ENCODE results near the gene FAM184B. TPM values are rescaled to one million over a fixed set of nuclear protein-coding genes. Genes with fewer than 3 reads are reported as not detected.

Gene FAM184B
- polyA plus RNA-seq, 1 donor: 0.04 TPM

DNA sequence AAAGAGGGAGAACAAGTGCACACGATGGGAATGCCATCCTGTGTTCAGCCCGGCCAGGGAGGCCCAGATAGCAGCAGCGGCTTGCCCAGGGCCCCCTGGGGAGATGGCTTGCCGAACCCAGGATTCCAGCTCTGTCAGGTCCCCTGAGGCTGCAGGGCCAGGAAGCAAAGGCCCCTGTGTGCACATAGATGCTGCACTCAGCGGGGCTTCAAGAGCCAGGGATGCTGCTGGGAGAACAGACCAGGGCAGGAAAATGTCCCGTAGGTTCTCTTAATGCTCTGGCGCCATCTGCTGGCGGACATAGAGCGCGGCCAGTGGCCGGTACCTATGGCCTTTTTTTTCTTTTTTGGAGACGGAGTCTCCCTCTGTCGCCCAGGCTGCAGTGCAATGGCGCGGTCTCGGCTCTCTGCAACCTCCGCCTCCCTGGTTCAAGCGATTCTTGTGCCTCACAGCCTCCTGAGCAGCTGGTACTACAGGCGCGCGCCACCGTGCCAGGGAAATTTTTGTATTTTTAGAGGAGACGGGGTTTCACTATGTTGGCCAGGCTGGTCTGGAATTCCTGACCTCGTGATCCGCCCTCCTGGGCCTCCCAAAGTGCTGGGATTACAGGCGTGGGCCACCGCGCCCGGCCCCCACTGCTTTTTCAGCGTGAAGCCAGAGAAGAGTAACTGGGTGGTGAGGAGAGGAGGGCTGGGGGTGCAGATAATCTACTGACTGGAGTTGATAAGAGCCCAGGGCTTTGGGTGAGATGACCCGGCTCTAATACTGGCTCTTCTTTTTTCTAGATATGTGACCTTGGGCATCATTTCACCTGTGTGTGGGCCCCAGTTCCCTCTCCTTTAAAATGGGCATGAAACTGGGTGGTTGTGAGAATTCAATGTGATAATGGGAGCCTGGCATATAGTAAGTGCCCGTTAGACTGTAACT, 144.5 kb downstream of the FAM184B start:
- H3K4me1 ChIP-seq (ENCODE audit: control insufficient read depth, insufficient read depth, low read length): no peaks in the 10 kb centered on the region
- peaks cover under 1% of the 10 kb centered on the region for H3K9me3 ChIP-seq (ENCODE audit: control insufficient read depth, low read depth, low read length)
- no peak overlapping the region for H3K4me3 ChIP-seq (ENCODE audit: low read length)
- H3K27me3 ChIP-seq (ENCODE audit: control insufficient read depth, insufficient read depth, low read length): peaks cover 3% of the 10 kb centered on the region
- H3K36me3 ChIP-seq (ENCODE audit: control insufficient read depth, insufficient read depth, low read length): peaks cover 29% of the 10 kb centered on the region
- DNase-seq: peak; percentile 33 to 43
- H3K27ac ChIP-seq (ENCODE audit: low read length): no peak overlapping the region
- no CpG with 5 or more reads among the region's 32 CpGs for WGBS (ENCODE audit: insufficient coverage, low lambda C conversion rate)

DNA sequence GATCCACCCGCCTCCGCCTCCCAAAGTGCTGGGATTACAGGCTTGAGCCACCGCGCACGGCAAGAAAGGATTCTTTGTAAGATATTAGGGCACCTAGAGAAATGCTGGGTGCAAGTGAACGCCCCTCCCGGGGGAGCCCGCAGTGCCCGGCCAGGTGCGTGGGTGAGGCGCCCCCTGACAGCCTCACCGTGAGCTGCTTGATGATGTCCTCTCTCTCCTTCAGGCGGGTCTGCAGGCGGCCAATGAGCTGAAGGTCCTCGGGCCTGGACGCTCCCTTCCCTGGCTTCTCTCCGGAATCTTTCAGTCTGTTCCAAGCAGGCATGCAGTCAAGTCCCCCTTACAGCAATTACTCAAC, 145.1 kb downstream of the FAM184B start:
- no peak for DNase-seq
- no peaks in the 10 kb centered on the region for H3K4me1 ChIP-seq (ENCODE audit: control insufficient read depth, insufficient read depth, low read length)
- H3K4me3 ChIP-seq (ENCODE audit: low read length): no peak overlapping the region
- H3K9me3 ChIP-seq (ENCODE audit: control insufficient read depth, low read depth, low read length): no peaks in the 10 kb centered on the region
- WGBS (ENCODE audit: insufficient coverage, low lambda C conversion rate): no CpG with 5 or more reads among the region's 17 CpGs
- no peaks in the 10 kb centered on the region for H3K27me3 ChIP-seq (ENCODE audit: control insufficient read depth, insufficient read depth, low read length)
- peaks cover 35% of the 10 kb centered on the region for H3K36me3 ChIP-seq (ENCODE audit: control insufficient read depth, insufficient read depth, low read length)
- H3K27ac ChIP-seq (ENCODE audit: low read length): no peak overlapping the region

DNA sequence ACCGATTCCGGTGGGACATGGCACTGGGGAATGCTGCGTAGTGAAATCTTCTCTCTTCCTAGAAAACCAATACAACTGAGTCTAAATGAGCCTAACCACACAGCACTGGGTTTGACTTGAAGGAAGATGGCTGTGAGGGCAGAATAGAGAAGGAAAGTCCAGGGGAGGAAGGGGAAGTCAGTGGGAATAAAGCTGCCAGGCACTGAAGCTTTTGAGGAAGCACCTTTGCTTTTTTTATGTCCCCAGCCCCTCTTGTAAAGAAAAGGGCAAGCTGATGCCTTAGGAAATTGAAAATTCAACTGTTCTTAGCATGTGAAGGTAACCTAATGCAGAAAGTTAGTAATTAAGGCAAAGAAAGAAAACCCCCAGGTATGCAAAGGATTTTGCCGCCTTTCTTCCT, 146.4 kb downstream of the FAM184B start:
- Histone ChIP-seq H3K9me3 (ENCODE audit: control insufficient read depth, low read depth, low read length) (no peaks in the 10 kb centered on the region), H3K4me1 (ENCODE audit: control insufficient read depth, insufficient read depth, low read length) (no peaks in the 10 kb centered on the region), H3K4me3 (ENCODE audit: low read length) (no peak overlapping the region), H3K36me3 (ENCODE audit: control insufficient read depth, insufficient read depth, low read length) (peaks cover 45% of the 10 kb centered on the region), H3K27ac (ENCODE audit: low read length) (no peak overlapping the region), H3K27me3 (ENCODE audit: control insufficient read depth, insufficient read depth, low read length) (no peaks in the 10 kb centered on the region)
- DNase-seq: no peak
- no CpG with 5 or more reads among the region's 4 CpGs for whole genome bisulfite sequencing (ENCODE audit: insufficient coverage, low lambda C conversion rate)

DNA sequence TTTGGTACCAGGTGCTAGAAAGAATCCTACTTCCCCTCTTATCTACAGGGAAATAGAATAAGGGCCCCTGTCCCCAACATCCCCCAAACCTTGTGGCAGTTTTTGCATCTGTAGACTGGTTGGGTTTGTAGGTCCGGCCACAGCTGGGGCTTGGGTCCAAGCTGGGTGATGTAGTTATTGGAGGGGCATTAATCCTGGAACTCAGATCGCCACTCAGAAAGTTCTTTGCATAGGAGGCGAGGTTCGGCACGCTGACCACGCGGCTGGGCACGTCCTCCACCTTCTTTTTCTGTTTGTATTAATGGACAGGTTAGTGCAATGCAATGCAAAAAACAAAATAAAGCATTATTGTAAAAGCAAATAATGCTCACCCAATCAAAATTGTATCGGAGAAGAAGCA, 147.8 kb downstream of the FAM184B start:
- Histone ChIP-seq H3K4me3 (ENCODE audit: low read length) (no peak overlapping the region), H3K4me1 (ENCODE audit: control insufficient read depth, insufficient read depth, low read length) (no peaks in the 10 kb centered on the region), H3K27ac (ENCODE audit: low read length) (no peak overlapping the region), H3K9me3 (ENCODE audit: control insufficient read depth, low read depth, low read length) (no peaks in the 10 kb centered on the region), H3K36me3 (ENCODE audit: control insufficient read depth, insufficient read depth, low read length) (peaks cover 54% of the 10 kb centered on the region), H3K27me3 (ENCODE audit: control insufficient read depth, insufficient read depth, low read length) (no peaks in the 10 kb centered on the region)
- no peak for DNase-seq
- WGBS (ENCODE audit: insufficient coverage, low lambda C conversion rate): 100% methylated on average over 1 of the region's 9 CpGs

DNA sequence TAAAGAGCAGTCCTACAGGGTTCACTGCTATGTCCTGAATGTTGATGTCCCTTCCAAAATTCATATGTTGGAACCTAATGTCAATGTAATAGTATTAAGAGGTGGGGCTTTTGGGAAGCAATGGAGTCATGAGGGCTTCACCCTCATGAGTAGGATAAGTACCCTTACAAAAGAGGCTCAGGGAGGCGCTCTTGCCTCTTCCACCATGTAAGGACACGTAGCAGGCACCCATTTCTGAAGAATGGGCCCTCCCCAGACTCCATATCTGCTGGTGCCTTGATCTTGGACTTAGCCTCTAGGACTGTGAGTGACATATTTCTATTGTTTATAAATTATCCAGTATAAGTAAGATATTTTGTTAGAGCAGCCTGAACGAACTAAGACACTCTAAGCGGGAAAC, 151.2 kb downstream of the FAM184B start:
- Histone ChIP-seq H3K4me1 (ENCODE audit: control insufficient read depth, insufficient read depth, low read length) (no peaks in the 10 kb centered on the region), H3K4me3 (ENCODE audit: low read length) (no peak overlapping the region), H3K9me3 (ENCODE audit: control insufficient read depth, low read depth, low read length) (no peaks in the 10 kb centered on the region), H3K36me3 (ENCODE audit: control insufficient read depth, insufficient read depth, low read length) (peaks cover 79% of the 10 kb centered on the region), H3K27me3 (ENCODE audit: control insufficient read depth, insufficient read depth, low read length) (no peaks in the 10 kb centered on the region), H3K27ac (ENCODE audit: low read length) (no peak overlapping the region)
- WGBS (ENCODE audit: insufficient coverage, low lambda C conversion rate): 100% methylated on average over 2 of the region's 4 CpGs
- no peak for DNase-seq

DNA sequence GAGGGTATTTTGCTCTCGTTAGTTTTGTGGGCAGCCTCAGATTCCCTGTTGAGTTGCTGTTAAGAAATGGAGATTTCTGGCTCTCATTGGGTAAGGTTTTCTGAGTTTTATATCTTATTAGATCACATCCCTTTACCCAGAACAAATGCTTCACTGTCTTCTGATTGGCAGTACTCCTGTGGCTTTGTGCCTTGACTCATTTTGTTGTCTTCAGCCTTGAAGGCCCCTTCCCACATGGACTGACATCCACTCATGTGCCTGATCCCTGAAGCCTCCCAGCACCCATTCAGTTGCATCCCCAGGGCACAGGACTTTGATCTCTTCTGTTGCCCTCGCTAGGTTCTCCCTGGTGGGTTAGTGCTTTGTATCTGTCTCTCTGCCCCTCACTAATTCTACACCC, 156.6 kb downstream of the FAM184B start:
- no peak overlapping the region for H3K4me3 ChIP-seq (ENCODE audit: low read length)
- H3K27me3 ChIP-seq (ENCODE audit: control insufficient read depth, insufficient read depth, low read length): no peaks in the 10 kb centered on the region
- no peaks in the 10 kb centered on the region for H3K9me3 ChIP-seq (ENCODE audit: control insufficient read depth, low read depth, low read length)
- DNase-seq: no peak
- H3K4me1 ChIP-seq (ENCODE audit: control insufficient read depth, insufficient read depth, low read length): no peaks in the 10 kb centered on the region
- peaks cover 88% of the 10 kb centered on the region for H3K36me3 ChIP-seq (ENCODE audit: control insufficient read depth, insufficient read depth, low read length)
- H3K27ac ChIP-seq (ENCODE audit: low read length): no peak overlapping the region
- WGBS (ENCODE audit: insufficient coverage, low lambda C conversion rate): no CpG with 5 or more reads among the region's 2 CpGs

DNA sequence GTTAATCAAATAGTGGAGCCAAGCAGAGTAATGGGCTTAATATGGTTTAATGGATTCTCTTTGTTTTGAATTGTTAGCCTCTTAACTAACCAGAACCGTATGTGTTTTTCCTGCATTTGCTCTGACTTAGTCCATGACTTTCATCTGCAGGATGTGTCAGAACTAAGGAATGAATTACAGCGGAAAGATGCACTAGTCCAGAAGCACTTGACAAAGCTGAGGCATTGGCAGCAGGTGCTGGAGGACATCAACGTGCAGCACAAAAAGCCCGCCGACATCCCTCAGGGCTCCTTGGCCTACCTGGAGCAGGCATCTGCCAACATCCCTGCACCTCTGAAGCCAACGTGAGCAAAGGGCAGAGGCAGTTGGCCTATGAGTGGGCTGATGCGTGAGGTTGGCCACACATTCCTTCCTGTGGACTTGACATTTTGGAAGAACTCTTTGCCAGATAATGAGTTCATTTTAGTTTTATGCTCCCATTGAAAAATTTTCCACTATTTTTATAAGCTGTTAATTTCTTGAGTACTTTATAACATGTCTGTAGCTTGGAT, 157.9 kb downstream of the FAM184B start:
- Histone ChIP-seq H3K27ac (ENCODE audit: low read length) (no peak overlapping the region), H3K4me3 (ENCODE audit: low read length) (no peak overlapping the region), H3K27me3 (ENCODE audit: control insufficient read depth, insufficient read depth, low read length) (no peaks in the 10 kb centered on the region), H3K36me3 (ENCODE audit: control insufficient read depth, insufficient read depth, low read length) (peaks cover 89% of the 10 kb centered on the region), H3K9me3 (ENCODE audit: control insufficient read depth, low read depth, low read length) (no peaks in the 10 kb centered on the region), H3K4me1 (ENCODE audit: control insufficient read depth, insufficient read depth, low read length) (no peaks in the 10 kb centered on the region)
- DNase-seq: no peak
- WGBS (ENCODE audit: insufficient coverage, low lambda C conversion rate): no CpG with 5 or more reads among the region's 7 CpGs

DNA sequence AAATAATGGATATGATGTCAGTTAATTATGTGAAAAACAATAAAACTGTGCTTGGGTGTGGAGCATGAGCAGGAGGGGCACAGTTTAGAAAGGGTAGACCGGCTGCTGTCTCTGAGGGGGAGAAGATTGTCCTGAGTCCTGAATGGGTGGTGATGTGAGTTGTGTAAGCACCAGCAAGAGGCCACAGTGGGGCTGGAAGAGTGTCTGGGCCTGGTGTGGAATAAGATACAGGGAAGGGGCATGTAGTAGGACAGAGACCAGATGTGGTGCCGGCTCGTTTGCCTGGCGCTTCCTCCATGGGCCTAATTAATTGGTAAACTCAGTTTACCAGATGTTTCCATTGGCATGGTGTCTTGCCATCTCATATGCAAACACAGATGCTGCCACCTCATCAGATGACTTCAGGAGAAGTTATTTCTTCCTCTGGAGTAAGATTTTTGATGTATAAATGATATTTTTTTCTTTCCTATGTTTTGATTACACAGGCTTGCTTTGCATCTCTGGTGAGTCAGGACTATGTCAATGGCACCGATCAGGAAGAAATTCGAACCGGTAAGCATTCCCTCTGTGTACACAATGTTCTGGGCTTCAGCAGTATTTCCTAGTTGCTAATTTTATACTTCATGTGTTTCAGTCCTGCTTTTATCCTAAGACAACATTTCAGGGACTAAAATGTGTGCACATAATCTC, 161.9 kb downstream of the FAM184B start:
- 80% methylated on average over 1 of the region's 7 CpGs for WGBS (ENCODE audit: insufficient coverage, low lambda C conversion rate)
- no peaks in the 10 kb centered on the region for H3K9me3 ChIP-seq (ENCODE audit: control insufficient read depth, low read depth, low read length)
- no peak overlapping the region for H3K4me3 ChIP-seq (ENCODE audit: low read length)
- peaks cover 69% of the 10 kb centered on the region for H3K36me3 ChIP-seq (ENCODE audit: control insufficient read depth, insufficient read depth, low read length)
- no peak for DNase-seq
- peaks cover 6% of the 10 kb centered on the region for H3K4me1 ChIP-seq (ENCODE audit: control insufficient read depth, insufficient read depth, low read length)
- H3K27me3 ChIP-seq (ENCODE audit: control insufficient read depth, insufficient read depth, low read length): no peaks in the 10 kb centered on the region
- H3K27ac ChIP-seq (ENCODE audit: low read length): no peak overlapping the region

DNA sequence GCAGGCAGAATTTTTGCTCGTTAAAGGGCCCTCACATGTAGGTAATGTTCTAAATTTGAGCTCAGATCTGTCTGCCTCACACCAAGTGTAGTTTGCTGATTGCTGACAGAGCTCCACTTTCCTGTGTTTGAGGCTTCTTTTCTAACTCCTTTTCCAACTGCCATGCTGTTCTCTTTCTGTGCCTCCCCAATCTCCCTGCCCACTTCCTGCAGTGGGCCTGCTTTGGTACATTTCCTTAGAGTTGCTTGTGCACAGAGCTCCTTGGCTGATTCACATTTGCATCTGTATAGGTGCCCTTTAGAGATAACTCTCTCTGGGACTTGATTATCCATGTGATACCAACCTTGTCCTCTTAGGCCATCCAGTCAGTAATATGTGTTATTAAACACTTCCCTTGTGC, 162.5 kb downstream of the FAM184B start:
- Histone ChIP-seq H3K36me3 (ENCODE audit: control insufficient read depth, insufficient read depth, low read length) (peaks cover 64% of the 10 kb centered on the region), H3K27me3 (ENCODE audit: control insufficient read depth, insufficient read depth, low read length) (no peaks in the 10 kb centered on the region), H3K4me1 (ENCODE audit: control insufficient read depth, insufficient read depth, low read length) (peaks cover 6% of the 10 kb centered on the region), H3K9me3 (ENCODE audit: control insufficient read depth, low read depth, low read length) (no peaks in the 10 kb centered on the region), H3K27ac (ENCODE audit: low read length) (no peak overlapping the region), H3K4me3 (ENCODE audit: low read length) (no peak overlapping the region)
- WGBS (ENCODE audit: insufficient coverage, low lambda C conversion rate): no CpG with 5 or more reads among the region's 1 CpG
- no peak for DNase-seq

DNA sequence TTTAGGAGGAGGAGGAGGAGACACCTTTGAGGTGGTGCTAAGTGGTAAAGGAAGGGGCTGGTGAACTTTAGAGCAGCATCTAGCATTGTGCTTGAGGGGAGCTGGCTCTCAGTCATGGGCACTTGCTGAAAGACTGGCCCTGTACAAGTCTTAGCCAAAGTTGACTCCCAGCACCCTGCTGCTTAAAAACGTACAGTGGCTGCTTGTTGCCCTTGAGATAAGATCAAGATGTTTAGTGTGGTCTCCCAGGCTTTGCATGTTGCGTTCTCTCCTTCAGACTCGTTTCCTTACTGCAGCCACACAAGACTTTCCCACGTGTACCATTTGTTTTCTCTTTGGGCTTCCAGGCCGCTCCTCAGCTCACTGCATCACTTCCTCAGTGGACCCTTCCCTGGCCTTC, 165.1 kb downstream of the FAM184B start:
- Histone ChIP-seq H3K4me3 (ENCODE audit: low read length) (no peak overlapping the region), H3K4me1 (ENCODE audit: control insufficient read depth, insufficient read depth, low read length) (peaks cover 6% of the 10 kb centered on the region), H3K36me3 (ENCODE audit: control insufficient read depth, insufficient read depth, low read length) (peaks cover 39% of the 10 kb centered on the region), H3K27ac (ENCODE audit: low read length) (no peak overlapping the region), H3K9me3 (ENCODE audit: control insufficient read depth, low read depth, low read length) (no peaks in the 10 kb centered on the region), H3K27me3 (ENCODE audit: control insufficient read depth, insufficient read depth, low read length) (no peaks in the 10 kb centered on the region)
- WGBS (ENCODE audit: insufficient coverage, low lambda C conversion rate): 93% methylated on average over 2 of the region's 5 CpGs
- DNase-seq: no peak
